Stimulated activated CD4-positive, alpha-beta T cell treated with anti-CD3 and anti-CD28 coated beads, TNF-alpha, amount 100 ng/mL, for 24 hours (primary cell): ENCODE measurements around the gene GPR32.
"Not testable (repeated sequence)": the region's sequence is repeated elsewhere in the genome, so short reads cannot be mapped to it uniquely, and the experiment has no call there.

Source experiments
- DNase-seq, 3 experiments: peaks; one replicate each; pipeline ENCODE4 v3.0.0-alpha.2; 2020; ENCODE audit warnings: low read depth in 3 of 3

The GPR32 gene

DNA sequence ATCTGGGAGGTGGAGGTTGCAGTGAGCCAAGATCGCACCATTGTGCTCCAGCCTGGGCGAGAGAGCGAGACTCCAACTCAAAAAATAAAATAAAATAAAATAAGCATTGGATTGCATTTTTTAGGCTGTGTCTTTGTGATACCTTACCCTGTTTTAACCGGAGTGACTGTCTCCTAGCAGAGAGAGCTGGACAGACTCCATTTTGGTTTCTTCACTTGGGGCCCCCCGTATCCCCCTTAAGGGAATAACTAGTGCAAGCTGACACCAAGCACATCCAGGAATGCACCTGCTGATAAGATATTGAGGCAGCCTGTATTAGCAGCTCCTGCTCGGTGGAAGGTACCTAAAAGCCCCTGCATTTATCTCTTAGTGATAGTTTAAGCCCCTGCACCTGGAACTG lies 20.8 kb upstream of the GPR32 start:
- no peak for DNase-seq

DNA sequence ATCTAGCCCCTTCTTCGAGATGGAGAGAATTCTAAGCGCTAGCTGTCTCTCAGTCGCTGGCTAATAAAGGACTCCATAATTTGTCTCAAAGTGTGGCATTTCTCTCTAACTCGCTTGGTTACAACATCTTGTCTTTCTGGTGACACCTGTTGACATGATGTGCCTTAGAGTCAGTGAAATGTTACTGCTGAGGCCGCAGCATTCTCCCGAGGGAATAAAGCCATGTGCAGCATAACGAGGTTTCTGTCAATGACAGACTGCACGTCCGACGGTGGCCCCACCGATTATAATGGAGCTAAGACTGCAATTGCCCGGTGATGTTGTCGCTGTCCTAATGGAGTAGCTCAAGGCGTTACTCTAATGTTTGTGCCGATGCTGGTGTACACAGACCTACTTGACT lies 20.3 kb upstream of the GPR32 start:
- DNase-seq: no peak

DNA sequence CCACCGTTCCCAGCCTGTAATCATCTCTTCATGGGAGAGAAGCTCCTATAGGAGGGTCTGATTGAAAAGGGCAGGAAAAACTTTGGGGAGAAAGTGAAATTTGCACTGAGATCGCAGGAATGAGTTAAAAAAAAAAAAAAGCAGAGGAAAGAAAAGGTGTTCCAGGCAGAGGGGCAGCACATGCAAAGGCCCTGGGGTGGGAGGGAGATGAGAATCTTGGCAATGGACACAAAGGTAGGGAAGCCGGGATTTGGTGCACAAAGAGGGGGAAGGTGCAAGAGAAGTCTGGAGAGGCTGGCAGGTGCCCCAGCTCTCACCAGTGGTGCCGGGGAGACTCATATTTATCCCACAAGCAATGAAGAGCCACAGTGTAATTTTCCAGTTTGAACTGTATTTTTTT lies 16.4 kb upstream of the GPR32 start:
- no peak for DNase-seq

DNA sequence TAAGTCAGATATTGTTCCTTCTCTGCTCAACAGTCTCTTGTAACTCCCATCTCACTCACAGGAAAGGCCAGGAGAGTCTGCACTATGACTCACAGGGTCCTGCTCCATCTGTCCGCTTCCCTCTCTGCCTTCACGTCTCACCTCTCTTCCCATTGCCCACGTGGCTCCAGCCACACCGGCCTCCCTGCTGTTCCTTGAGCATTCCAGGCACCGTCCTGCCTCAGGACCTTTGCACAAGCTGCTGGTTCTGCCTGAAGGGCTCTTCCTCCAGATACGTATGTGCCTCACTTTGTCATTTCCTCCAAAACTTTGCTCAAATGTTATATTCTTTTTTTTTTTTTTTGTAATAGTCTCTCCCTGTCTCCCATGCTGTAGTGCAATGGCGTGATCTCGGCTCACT lies 14.0 kb upstream of the GPR32 start:
- not testable (repeated sequence) for DNase-seq

DNA sequence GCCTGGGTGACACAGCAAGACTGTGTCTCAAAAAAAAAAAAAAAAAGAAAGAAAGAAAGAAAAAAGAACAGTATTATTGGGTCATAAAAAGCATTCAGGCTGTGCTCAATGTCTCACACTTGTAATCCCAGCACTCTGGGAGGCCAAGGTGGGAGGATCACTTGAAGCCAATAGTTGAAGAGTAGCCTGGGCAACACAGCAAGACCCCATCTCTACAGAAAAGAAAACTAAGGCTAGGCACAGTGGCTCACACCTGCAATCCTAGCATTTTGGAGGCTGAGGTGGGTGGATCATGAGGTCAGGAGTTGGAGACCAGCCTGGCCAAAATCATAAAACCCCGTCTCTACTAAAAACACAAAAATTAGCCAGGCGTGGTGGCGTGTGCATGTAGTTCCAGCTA lies 12.6 kb upstream of the GPR32 start:
- not testable (repeated sequence) for DNase-seq

DNA sequence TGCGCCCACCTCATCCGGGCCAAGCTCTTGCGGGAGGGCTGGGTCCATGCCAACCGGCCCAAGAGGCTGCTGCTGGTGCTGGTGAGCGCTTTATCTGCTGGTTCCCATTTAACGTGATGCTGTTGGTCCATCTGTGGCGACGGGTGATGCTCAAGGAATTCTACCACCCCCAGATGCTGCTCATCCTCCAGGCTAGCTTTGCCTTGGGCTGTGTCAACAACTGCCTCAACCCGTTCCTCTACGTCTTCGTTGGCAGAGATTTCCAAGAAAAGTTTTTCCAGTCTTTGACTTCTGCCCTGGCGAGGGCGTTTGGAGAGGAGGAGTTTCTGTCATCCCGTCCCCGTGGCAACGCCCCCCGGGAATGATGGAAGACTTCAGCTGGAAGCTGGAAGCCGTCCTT lies 11.2 kb upstream of the GPR32 start:
- not testable (repeated sequence) for DNase-seq

DNA sequence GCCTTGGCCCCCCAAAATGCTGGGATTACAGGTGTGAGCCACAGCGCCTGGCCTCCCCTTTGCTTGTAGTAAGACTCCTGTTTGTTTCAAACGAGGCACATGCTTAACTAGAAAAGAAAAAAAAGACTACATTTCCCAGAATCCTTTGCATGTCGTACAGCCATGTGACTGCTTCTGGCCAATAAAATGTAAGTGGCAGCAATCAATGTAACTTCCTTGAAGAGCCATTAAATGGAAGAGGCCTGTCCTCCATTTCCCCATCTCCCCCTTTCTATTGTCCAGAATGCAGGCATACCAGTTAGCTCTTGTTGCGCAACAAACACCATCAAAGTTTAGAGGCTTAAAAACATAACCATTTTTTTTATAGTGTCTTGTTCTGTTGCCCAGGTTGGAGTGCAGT lies 10.4 kb upstream of the GPR32 start:
- DNase-seq: no peak

DNA sequence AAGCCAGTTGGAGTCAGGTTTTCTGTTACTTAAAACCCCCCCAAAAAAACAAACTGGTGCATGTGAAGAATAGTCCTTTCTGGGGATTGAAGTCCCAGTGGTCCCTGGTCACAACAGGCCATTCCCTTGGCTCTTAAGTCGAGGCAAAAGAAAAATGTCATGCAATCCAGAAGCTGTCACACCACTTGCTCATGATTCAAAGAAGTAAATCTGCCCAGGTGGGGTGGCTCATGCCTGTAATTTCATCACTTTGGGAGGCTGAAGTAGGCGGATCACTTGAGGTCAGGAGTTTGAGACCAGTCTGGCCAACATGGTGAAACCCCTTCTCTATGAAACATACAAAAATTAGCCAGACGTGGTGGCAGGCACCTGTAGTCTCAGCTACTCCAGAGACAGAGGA lies 8.8 kb upstream of the GPR32 start:
- DNase-seq: not testable (repeated sequence)

DNA sequence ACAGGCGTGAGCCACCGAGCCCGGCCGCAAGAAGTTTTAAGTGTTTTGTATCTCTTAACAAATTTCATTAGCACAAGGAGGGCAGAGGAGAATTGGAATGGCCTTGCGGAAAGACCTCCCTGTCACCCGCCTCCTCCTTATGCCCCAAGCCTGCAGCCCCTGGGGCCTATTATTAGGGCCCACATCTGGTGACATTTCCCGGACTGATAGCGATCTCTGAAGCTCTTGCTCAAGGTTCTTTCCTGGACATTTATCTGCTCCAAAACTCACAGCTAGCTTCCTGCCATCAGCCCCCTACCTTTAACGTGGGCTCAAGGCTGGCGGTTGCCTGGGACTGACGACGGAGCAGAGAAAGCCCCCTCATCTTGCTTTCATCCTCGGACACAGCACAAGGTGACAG lies 6.7 kb upstream of the GPR32 start:
- not testable (repeated sequence) for DNase-seq

DNA sequence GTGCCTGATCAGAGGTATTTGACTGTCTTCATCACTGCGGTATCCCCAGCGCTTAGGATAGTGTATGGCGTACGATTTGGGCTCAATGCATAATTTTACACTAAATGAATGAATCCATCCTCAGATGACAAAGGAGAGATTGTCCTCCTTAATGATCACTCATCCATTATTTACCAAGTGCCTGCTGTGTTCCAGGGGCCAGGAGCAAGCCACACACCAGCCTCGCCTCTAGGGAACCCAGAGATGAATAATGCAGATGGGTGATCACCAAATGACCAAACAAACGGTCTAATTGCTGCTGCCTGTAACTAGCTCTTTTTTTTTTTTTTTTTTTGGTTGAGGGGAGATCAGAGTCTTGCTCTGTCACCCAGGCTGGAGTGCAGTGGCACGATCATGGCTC lies 5.9 kb upstream of the GPR32 start:
- no peak for DNase-seq

DNA sequence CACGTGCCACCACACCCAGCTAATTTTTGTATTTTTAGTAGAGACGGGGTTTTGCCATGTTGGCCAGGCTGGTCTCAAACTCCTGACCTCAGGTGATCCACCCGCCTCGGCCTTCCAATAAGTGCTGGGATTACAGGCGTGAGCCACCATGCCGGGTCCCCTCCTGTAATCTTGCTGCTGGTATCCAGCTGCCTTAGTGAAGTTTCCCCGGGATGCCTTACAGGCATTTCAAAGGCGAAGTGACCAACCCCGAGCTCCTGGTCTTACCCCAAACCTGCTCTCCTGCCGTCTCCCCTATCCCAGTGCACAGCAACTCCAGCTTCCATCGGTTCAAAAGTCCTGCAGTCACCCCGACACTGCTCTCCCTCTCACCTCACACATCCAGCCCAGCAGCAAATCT lies 3.5 kb upstream of the GPR32 start:
- DNase-seq: not testable (repeated sequence)

DNA sequence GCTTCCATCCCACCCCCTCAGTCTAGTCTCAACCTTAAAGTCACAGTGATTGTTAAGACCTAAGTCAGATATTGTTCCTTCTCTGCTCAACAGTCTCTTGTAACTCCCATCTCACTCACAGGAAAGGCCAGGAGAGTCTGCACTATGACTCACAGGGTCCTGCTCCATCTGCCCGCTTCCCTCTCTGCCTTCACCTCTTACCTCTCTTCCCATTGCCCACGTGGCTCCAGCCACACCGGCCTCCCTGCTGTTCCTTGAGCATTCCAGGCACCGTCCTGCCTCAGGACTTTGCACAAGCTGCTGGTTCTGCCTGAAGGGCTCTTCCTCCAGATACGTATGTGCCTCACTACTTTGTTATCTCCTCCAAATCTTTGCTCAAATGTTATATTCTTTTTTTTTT lies 3.0 kb upstream of the GPR32 start:
- not testable (repeated sequence) for DNase-seq

DNA sequence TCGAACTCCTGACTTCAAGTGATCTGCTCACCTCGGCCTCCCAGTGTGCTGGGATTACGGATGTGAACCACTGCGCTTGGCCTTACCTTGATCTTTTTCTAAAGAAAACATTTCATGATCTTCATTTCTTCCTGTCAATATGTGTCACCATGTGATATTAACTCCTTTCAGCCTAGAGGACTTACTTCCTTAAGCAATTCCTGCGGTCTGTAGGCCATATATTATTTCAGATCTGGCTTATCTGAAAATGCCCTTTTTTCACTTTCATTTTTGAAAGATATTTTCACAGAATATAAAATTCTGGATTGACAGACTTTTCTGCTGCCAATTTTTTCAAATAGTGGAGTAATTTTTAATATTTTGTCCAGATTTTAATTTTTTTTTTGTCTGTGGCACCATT lies 2.0 kb upstream of the GPR32 start:
- DNase-seq: no peak

DNA sequence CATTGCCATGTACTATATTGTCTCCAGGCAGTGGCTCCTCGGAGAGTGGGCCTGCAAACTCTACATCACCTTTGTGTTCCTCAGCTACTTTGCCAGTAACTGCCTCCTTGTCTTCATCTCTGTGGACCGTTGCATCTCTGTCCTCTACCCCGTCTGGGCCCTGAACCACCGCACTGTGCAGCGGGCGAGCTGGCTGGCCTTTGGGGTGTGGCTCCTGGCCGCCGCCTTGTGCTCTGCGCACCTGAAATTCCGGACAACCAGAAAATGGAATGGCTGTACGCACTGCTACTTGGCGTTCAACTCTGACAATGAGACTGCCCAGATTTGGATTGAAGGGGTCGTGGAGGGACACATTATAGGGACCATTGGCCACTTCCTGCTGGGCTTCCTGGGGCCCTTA lies 624 bp downstream of the GPR32 start:
- DNase-seq: no peak

DNA sequence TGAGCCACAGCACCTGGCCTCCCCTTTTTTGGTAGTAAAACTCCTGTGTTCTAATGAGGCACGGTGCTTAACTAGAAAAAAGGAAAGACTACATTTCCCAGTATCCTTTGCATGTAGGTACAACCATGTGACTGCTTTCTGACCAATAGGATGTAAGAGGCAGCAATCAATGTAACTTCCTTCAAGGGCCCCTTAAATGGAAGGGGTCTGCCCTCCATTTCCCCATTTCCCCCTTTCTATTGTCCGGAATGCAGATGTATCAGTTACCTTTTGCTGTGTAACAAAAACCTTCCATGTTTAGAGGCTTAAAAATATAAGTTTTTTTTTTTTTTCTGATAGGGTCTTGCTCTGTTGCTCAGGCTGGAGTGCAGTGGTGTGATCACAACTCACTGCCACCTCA lies 2.2 kb downstream of the GPR32 start:
- DNase-seq: no peak

DNA sequence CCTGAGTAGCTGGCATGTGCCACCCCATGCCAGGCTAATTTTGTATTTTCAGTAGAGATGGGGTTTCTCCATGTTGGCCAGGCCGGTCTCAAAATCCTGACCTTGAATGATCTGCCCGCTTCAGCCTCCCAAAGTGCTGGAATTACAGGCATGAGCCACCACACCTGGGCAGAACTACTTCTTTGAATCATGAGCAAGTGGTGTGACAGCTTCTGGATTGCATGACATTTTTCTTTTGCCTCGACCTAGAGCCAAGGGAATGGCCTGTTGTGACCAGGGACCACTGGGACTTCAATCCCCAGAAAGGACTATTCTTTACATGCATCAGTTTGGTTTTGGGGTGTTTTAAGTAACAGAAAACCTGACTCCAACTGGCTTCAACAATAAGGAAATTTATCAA lies 2.6 kb downstream of the GPR32 start:
- not testable (repeated sequence) for DNase-seq

DNA sequence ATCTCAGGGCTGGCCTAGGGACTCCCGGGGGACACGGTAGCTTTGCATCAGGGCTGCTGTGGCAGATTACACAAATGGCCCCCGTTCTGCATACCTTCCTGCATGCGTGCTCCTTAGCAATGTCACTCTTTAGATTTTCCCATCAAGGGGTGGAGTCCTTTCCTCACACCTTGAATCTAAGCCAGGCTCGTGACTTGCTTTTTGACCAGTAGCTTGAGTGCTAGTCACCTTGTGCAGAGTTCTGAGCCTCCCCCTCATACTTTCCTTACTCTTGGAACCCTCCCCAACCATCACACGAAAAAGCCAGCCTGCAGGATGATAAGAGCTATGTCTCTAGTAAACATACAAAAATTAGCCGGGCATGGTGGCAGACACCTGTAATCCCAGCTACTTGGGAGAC lies 3.2 kb downstream of the GPR32 start:
- not testable (repeated sequence) for DNase-seq

DNA sequence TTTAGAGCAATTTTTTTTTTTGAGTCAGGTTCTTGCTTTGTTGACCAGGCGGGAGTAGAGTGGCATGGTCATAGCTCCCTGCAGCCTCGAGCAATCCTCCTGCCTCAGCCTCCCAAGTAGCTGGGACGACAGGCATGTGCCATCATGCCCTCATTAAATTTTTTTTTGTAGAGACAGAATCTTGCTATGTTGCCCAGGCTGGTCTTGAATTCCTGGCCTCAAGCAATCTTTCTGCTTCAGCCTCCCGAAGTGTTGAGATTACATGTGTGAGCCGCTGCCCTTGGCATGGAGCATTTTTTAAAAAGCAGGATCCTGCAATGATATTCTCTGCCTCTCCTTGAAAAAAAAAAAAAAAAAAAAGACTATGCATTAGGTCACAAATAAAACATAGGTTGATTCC lies 5.9 kb downstream of the GPR32 start:
- DNase-seq: no peak

DNA sequence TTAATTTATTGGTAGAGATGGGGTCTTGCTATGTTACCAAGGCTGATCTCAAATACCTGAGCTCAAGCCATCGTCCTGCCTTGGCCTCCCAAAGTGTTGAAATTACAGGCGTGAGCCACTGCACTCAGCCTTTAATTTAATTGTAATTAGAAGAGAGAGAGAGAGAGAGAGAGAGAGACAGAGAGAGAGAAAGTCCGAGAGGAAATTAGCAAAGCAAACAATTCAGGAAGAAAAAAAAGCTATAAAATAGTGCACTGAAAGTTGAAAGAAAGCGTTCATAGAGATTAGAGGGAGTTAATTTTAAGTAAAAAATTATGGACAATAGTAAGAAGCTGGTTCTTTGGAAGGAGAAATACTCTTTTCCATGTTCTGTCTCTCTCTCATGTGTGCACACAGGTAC lies 7.0 kb downstream of the GPR32 start:
- DNase-seq: no peak

DNA sequence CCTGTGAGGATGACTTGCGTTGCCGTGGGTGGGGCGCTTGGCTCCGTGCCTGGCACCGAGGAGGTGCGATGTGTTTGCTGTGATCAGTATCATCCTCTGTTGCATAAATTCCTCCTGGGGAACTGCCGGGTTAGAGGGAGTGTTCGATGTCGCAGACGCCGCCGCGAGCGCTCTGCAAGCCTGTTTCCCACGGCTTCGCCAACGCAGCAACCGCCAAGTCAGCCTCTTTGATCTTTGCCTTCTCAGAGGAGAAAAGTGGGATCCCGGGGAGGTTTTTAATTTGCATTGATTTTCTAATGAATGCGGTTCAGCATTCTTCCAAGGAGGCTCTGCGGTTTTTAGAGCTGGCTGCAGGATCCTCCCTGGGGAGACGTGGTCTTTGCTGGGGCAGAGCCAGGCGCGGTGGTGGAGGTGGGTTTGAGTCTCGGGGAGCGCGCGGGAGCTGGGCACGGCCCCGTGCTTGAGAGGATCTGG lies 7.6 kb downstream of the GPR32 start:
- no peak for DNase-seq

DNA sequence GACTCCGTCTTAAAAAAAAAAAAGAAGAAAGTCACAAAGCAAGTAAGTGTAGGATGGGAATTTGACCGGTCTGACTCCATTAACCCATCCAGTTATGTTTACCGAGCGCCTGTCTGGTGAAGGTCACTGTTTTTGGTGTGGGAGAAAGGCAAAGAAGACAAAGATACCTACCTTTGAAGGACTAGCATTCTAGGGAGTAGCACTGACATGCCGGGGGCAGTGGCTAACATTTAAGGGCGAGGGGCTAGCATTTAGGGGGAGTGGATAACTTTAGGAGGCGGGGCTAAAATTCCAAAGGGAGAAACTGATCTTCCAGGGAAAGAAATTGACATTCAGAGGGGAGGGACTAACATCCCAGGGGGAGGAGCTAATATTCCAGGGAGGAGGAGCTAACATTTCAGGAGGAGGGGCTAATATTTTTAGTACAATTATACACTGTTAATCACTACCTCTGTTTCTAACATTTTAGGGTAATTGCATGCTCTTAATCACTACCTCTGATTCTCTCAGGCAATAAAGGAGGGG lies 8.7 kb downstream of the GPR32 start:
- DNase-seq: no peak

DNA sequence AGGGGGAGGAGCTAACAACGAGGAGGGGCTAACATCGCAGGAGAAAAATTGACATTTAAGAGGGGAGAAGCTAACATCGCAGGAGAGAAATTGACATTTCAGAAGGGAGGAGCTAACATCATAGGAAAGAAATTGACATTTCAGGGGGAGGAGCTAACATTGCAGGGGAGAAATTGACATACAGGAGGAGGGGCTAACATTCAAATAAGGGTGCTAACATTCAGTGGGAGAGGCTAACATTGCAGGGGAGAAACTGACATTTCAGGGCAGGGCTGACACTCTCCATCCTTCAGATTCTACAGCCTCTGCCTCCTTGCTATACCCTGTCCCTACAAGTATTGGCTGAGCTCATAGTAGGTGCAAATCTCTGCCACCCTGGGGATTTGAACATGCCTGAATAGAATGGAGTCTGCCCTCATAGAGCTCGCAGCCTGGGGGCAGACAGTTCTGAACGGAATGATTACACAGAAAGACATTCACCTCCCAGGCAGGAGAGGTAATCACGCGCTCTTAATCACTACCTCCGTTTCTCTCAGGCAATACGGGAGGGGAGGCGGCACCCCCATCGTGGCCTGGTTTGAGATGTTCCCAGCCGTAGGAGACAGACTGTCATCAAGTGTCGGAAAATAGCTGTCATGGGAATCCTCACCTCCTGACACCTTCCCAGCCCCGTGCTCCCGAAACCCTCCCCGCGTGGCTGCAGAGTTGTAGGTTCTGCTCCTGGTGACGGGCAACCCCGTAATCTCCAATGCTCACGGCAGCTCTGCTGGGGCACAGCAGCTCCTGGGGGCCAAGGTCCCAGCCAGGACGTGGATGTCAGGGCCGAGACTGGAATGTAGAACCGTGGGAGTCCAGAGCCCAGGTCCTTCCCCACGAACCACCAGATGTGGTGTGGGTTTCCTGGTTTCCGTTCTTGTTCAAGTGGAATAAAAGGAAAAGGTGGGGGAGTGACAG lies 9.5 kb downstream of the GPR32 start:
- DNase-seq: no peak

DNA sequence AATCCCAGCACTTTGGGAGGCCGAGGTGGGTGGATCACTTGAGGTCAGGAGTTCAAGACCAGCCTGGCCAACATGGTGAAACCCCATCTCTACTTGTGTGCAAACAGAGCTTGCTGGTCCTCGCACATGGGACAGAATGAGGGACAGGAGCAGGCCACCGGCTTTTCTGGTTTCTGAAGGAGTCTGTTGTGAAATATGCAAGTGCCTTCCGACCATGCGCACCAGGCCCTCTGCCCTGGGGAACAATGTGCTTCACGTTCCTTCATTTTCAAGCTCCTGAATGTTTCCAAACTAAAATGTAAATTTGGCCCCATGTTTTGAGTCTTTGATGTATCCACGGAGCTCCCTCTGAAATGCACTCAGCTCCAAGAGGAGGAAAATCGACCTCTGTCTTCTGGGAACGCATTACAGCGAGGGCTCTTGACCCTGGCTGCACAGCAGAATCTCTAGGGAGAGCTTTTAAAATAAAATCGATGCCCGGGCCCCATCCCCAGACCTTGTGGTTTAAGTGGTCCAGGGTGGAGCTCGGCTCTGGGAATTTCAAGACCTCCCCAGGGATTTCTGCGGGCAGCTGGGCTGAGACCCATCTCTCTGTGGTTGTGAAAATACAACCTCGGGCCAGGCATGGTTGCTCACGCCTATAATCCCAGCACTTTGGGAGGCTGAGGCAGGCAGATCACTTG lies 10.6 kb downstream of the GPR32 start:
- no peak for DNase-seq
